SK-N-MC (cell line): ENCODE measurements around the gene NUP88.

Experiments used
- DNase-seq: peaks from one replicate; pipeline ENCODE4 v3.0.0-alpha.2; 2011; ENCODE audit warnings: low read depth, low spot score
- H3K27ac ChIP-seq: fragments of 200-600 bp; sonication (generic); 2 replicates; pipeline ENCODE4 v1.5.1; 2016; ENCODE audit warnings: mixed run types
- H3K36me3 ChIP-seq: fragments of 200-600 bp; sonication (generic); 2 replicates; pipeline ENCODE4 v1.6.1; 2017; ENCODE audit warnings: antibody characterized with exemption, low read length, mixed read lengths; ENCODE audit not compliant: insufficient read depth
- H3K4me3 ChIP-seq: fragments of 200-600 bp; sonication (generic); 2 replicates; pipeline ENCODE4 v1.5.1; 2016
- H3K9ac ChIP-seq: fragments of 200-600 bp; sonication (generic); 2 replicates; pipeline ENCODE4 v1.8.0; 2017; ENCODE audit warnings: mixed run types, mixed read lengths; ENCODE audit not compliant: insufficient read length
- H3K9me3 ChIP-seq: fragments of 200-600 bp; sonication (generic); 2 replicates; pipeline ENCODE4 v1.6.1; 2017; ENCODE audit warnings: low read depth, mild to moderate bottlenecking, antibody characterized with exemption, low read length, moderate library complexity, mixed read lengths
- EZH2 ChIP-seq: fragments of 200-600 bp; sonication (generic); IDR thresholded peaks from one replicate; pipeline ENCODE4 v1.6.1; 2017; ENCODE audit warnings: antibody characterized with exemption
- FOXP2 ChIP-seq: optimal IDR thresholded peaks from 2 replicates; pipeline ENCODE3; 2011; ENCODE audit warnings: mild to moderate bottlenecking, moderate library complexity; ENCODE audit not compliant: insufficient read depth; ENCODE audit errors: extremely low read length, control extremely low read depth
- POLR2AphosphoS5 ChIP-seq: IDR thresholded peaks from 2 replicates; pipeline ENCODE4 v1.6.1; 2012; ENCODE audit warnings: mild to moderate bottlenecking, low read depth, low read length, borderline replicate concordance

NUP88 gene

GRCh38 chr17:5378566-5379207 is 40.8 kb downstream of the NUP88 start:
- TF ChIP-seq POLR2AphosphoS5 = no peak
- no peak for TF ChIP-seq FOXP2
- TF ChIP-seq EZH2 = no peak
- no peak overlapping the region for H3K27ac ChIP-seq
- peaks cover 82% of the 10 kb centered on the region for H3K36me3 ChIP-seq
- H3K9ac ChIP-seq = no peak overlapping the region
- H3K9me3 ChIP-seq = no peaks in the 10 kb centered on the region
- no peak overlapping the region for H3K4me3 ChIP-seq
- no peak for DNase-seq

GRCh38 chr17:5373112-5373511 is 46.4 kb downstream of the NUP88 start:
- TF ChIP-seq POLR2AphosphoS5 (no peak), EZH2 (no peak), FOXP2 (no peak)
- H3K9me3 ChIP-seq = no peaks in the 10 kb centered on the region
- no peak for DNase-seq
- no peak overlapping the region for H3K4me3 ChIP-seq
- no peak overlapping the region for H3K9ac ChIP-seq
- H3K27ac ChIP-seq = no peak overlapping the region
- peaks cover 59% of the 10 kb centered on the region for H3K36me3 ChIP-seq

- TF ChIP-seq POLR2AphosphoS5 (no peak), FOXP2 (no peak), EZH2 (no peak)
- Histone ChIP-seq H3K9ac (no peak overlapping the region), H3K9me3 (no peaks in the 10 kb centered on the region), H3K36me3 (peaks cover 51% of the 10 kb centered on the region), H3K4me3 (no peak overlapping the region), H3K27ac (no peak overlapping the region)
- DNase-seq = no peak
These were observed 49.1 kb downstream of the NUP88 start for GRCh38 chr17:5370411-5370810.

- H3K36me3 ChIP-seq = peaks cover 47% of the 10 kb centered on the region
- no peaks in the 10 kb centered on the region for H3K9me3 ChIP-seq
- H3K27ac ChIP-seq = no peak overlapping the region
- no peak for DNase-seq
- TF ChIP-seq FOXP2 (no peak), EZH2 (no peak), POLR2AphosphoS5 (no peak)
- H3K4me3 ChIP-seq = no peak overlapping the region
- no peak overlapping the region for H3K9ac ChIP-seq
These were observed 53.6 kb downstream of the NUP88 start for GRCh38 chr17:5365831-5366230.

- Histone ChIP-seq H3K27ac (no peak overlapping the region; the same call in 1 of the 2 replicates), H3K9me3 (no peaks in the 10 kb centered on the region), H3K4me3 (no peak overlapping the region), H3K36me3 (peaks cover 44% of the 10 kb centered on the region), H3K9ac (no peak overlapping the region)
- DNase-seq = no peak
- TF ChIP-seq POLR2AphosphoS5 (no peak), FOXP2 (no peak), EZH2 (no peak)
These were observed 54.8 kb downstream of the NUP88 start for GRCh38 chr17:5364696-5365095.

- Histone ChIP-seq H3K36me3 (peaks cover 49% of the 10 kb centered on the region), H3K4me3 (no peak overlapping the region), H3K9me3 (no peaks in the 10 kb centered on the region), H3K9ac (no peak overlapping the region), H3K27ac (no peak overlapping the region)
- TF ChIP-seq FOXP2 (no peak), POLR2AphosphoS5 (no peak), EZH2 (no peak)
- DNase-seq = no peak
These were observed 55.3 kb downstream of the NUP88 start for GRCh38 chr17:5364156-5364555.

- H3K9me3 ChIP-seq = no peaks in the 10 kb centered on the region
- no peak overlapping the region for H3K9ac ChIP-seq
- no peak for TF ChIP-seq EZH2
- no peak for TF ChIP-seq POLR2AphosphoS5
- TF ChIP-seq FOXP2 = no peak
- no peak overlapping the region for H3K27ac ChIP-seq
- peaks cover 50% of the 10 kb centered on the region for H3K36me3 ChIP-seq
- no peak for DNase-seq
- no peak overlapping the region for H3K4me3 ChIP-seq
These were observed 57.2 kb downstream of the NUP88 start for GRCh38 chr17:5362162-5362811.

- Histone ChIP-seq H3K9me3 (no peaks in the 10 kb centered on the region), H3K27ac (no peak overlapping the region), H3K4me3 (no peak overlapping the region), H3K36me3 (peaks cover 50% of the 10 kb centered on the region), H3K9ac (no peak overlapping the region)
- DNase-seq = no peak
- no peak for TF ChIP-seq POLR2AphosphoS5
- TF ChIP-seq EZH2 = no peak
- TF ChIP-seq FOXP2 = no peak
These were observed 58.0 kb downstream of the NUP88 start for GRCh38 chr17:5361426-5361825.

GRCh38 chr17:5355421-5356129 is 63.9 kb downstream of the NUP88 start:
- H3K9ac ChIP-seq = no peak overlapping the region
- no peak for DNase-seq
- H3K9me3 ChIP-seq = no peaks in the 10 kb centered on the region
- no peak overlapping the region for H3K27ac ChIP-seq
- H3K4me3 ChIP-seq = no peak overlapping the region
- H3K36me3 ChIP-seq = peaks cover 54% of the 10 kb centered on the region
- TF ChIP-seq EZH2 = no peak
- TF ChIP-seq FOXP2 = no peak
- TF ChIP-seq POLR2AphosphoS5 = no peak
